Raji (cell line): ENCODE results near the gene FLAD1.

Experiments used
- POLR2A ChIP-seq: IDR thresholded peaks from 2 replicates; pipeline ENCODE4 v1.6.1; 2011; ENCODE audit warnings: low read depth, low read length, control low read depth; ENCODE audit not compliant: insufficient read depth

The FLAD1 gene

GRCh38 chr1:154945160-154945961 lies 37.8 kb upstream of the FLAD1 start:
- TF ChIP-seq POLR2A: no peak

GRCh38 chr1:154945962-154946850 lies 36.9 kb upstream of the FLAD1 start:
- no peak for TF ChIP-seq POLR2A

- no peak for TF ChIP-seq POLR2A
Observed at GRCh38 chr1:154948079-154948478, 35.1 kb upstream of the FLAD1 start.

- no peak for TF ChIP-seq POLR2A
Observed at GRCh38 chr1:154951901-154952657, 31.1 kb upstream of the FLAD1 start.

- TF ChIP-seq POLR2A: no peak
Observed at GRCh38 chr1:154952664-154953063, 30.5 kb upstream of the FLAD1 start.

GRCh38 chr1:154953611-154954038 lies 29.5 kb upstream of the FLAD1 start:
- TF ChIP-seq POLR2A: peak; percentile 49; the same call in 1 of the 2 replicates

- no peak; the same call in 1 of the 2 replicates for TF ChIP-seq POLR2A
Observed at GRCh38 chr1:154954541-154954940, 28.6 kb upstream of the FLAD1 start.

GRCh38 chr1:154955039-154955717 lies 28.0 kb upstream of the FLAD1 start:
- TF ChIP-seq POLR2A: peak; percentile 54

- peak; percentile 36; the same call in 1 of the 2 replicates for TF ChIP-seq POLR2A
Observed at GRCh38 chr1:154955718-154956543, 27.2 kb upstream of the FLAD1 start, which contains the start of gene PBXIP1. TSS of gene PBXIP1 (minus strand) at chr1:154956099. CDS start at chr1:154953721, 2,378 bp downstream.

- TF ChIP-seq POLR2A: 0 out of 2 replicates have a peak, but pooled peaks have one; percentile 12
Observed at GRCh38 chr1:154956544-154956941, 26.6 kb upstream of the FLAD1 start.

GRCh38 chr1:154957091-154957657 lies 26.0 kb upstream of the FLAD1 start:
- no peak for TF ChIP-seq POLR2A

- TF ChIP-seq POLR2A: no peak
Observed at GRCh38 chr1:154958036-154958435, 25.1 kb upstream of the FLAD1 start.
